Upper lobe of right lung (tissue), 1 donor: ENCODE results near the gene NDUFAF8. TPM values are rescaled to one million over a fixed set of nuclear protein-coding genes. Genes with fewer than 3 reads are reported as not detected.
A peak's percentile ranks its signal among the peaks of the same experiment; 100 is the strongest.

ENCODE experiments used
- ATAC-seq: fragments of 200-7000 bp; cut with Tn5 transposase; one replicate; pipeline ENCODE4 v1.9.1; 2020; ENCODE audit warnings: mild to moderate bottlenecking, moderate library complexity
- DNase-seq: peaks from one replicate; pipeline ENCODE4 v3.0.0-alpha.2; 2020
- H3K27ac ChIP-seq: fragments of 200-600 bp; one replicate; pipeline ENCODE4 v1.8.0; 2022
- H3K27me3 ChIP-seq: fragments of 200-600 bp; one replicate; pipeline ENCODE4 v1.8.0; 2022; ENCODE audit warnings: mild to moderate bottlenecking
- H3K36me3 ChIP-seq: fragments of 200-600 bp; one replicate; pipeline ENCODE4 v1.8.0; 2022
- H3K4me1 ChIP-seq: fragments of 200-600 bp; one replicate; pipeline ENCODE4 v1.8.0; 2022
- H3K4me3 ChIP-seq: fragments of 200-600 bp; one replicate; pipeline ENCODE4 v1.8.0; 2022; ENCODE audit warnings: mild to moderate bottlenecking
- H3K9me3 ChIP-seq: fragments of 200-600 bp; one replicate; pipeline ENCODE4 v1.8.0; 2022
- CTCF ChIP-seq: fragments of 200-600 bp; IDR thresholded peaks from one replicate; pipeline ENCODE4 v1.8.0; 2022; ENCODE audit warnings: antibody characterized with exemption
- intact Hi-C: fragments of 100-400 bp; cut with DNase I; formaldehyde crosslinking; loops from one replicate; pipeline ENCODE4 v1.11.0; 2022
- total RNA-seq: library from RNA; stranded (reverse); fragmentation: NEBNext Ultra II Directional; extraction: Animal tissue kit (Norgen Biotek cat#: 25700); gene quantifications from one replicate; pipeline ENCODE4 v1.2.1, GENCODE V29; 2021
- donor health status: DM: no; HTN: yes; CAD: no; lungs with severe emphysema.

The NDUFAF8 gene
- total RNA-seq, 1 donor from 2014 or later = 32.6 TPM

GRCh38 chr17:81195941-81196495, 43.1 kb upstream of the NDUFAF8 start:
- no peak for ATAC-seq
- H3K9me3 ChIP-seq = no peaks in the 10 kb centered on the region
- no peaks in the 10 kb centered on the region for H3K27me3 ChIP-seq
- H3K4me3 ChIP-seq = no peak overlapping the region
- peaks cover 7% of the 10 kb centered on the region for H3K36me3 ChIP-seq
- H3K4me1 ChIP-seq = peaks cover 8% of the 10 kb centered on the region
- DNase-seq = no peak
- intact Hi-C loops = no loop called here
- no peak for TF ChIP-seq CTCF
- no peak overlapping the region for H3K27ac ChIP-seq

GRCh38 chr17:81196505-81197408, 42.4 kb upstream of the NDUFAF8 start:
- peaks cover 7% of the 10 kb centered on the region for H3K36me3 ChIP-seq
- no peak for ATAC-seq
- no peak overlapping the region for H3K27ac ChIP-seq
- peak overlapping the region; percentile 3 for H3K4me3 ChIP-seq
- peaks cover 8% of the 10 kb centered on the region for H3K4me1 ChIP-seq
- H3K27me3 ChIP-seq = no peaks in the 10 kb centered on the region
- intact Hi-C loops = no loop called here
- no peak for TF ChIP-seq CTCF
- no peak for DNase-seq
- no peaks in the 10 kb centered on the region for H3K9me3 ChIP-seq

GRCh38 chr17:81197409-81197795, 41.7 kb upstream of the NDUFAF8 start:
- DNase-seq (no peak), ATAC-seq (no peak)
- no peak overlapping the region for H3K27ac ChIP-seq
- H3K36me3 ChIP-seq = peaks cover 7% of the 10 kb centered on the region
- H3K9me3 ChIP-seq = no peaks in the 10 kb centered on the region
- peaks cover 8% of the 10 kb centered on the region for H3K4me1 ChIP-seq
- intact Hi-C loops = no loop called here
- no peaks in the 10 kb centered on the region for H3K27me3 ChIP-seq
- no peak overlapping the region for H3K4me3 ChIP-seq
- no peak for TF ChIP-seq CTCF

GRCh38 chr17:81197831-81198490, 41.2 kb upstream of the NDUFAF8 start:
- Histone ChIP-seq H3K4me3 (no peak overlapping the region), H3K9me3 (no peaks in the 10 kb centered on the region), H3K4me1 (peaks cover 8% of the 10 kb centered on the region), H3K27me3 (no peaks in the 10 kb centered on the region), H3K36me3 (peaks cover 7% of the 10 kb centered on the region), H3K27ac (no peak overlapping the region)
- intact Hi-C loops = no loop called here
- DNase-seq (no peak), ATAC-seq (no peak)
- no peak for TF ChIP-seq CTCF

GRCh38 chr17:81198826-81199481, 40.2 kb upstream of the NDUFAF8 start:
- H3K4me1 ChIP-seq = peaks cover 8% of the 10 kb centered on the region
- no peaks in the 10 kb centered on the region for H3K27me3 ChIP-seq
- no peak overlapping the region for H3K4me3 ChIP-seq
- peaks cover 7% of the 10 kb centered on the region for H3K36me3 ChIP-seq
- DNase-seq (no peak), ATAC-seq (no peak)
- TF ChIP-seq CTCF = no peak
- intact Hi-C loops = no loop called here
- no peaks in the 10 kb centered on the region for H3K9me3 ChIP-seq
- H3K27ac ChIP-seq = no peak overlapping the region
